Measurements from ENCODE around the gene C1orf174. TPM values are rescaled to one million over a fixed set of nuclear protein-coding genes. Genes with fewer than 3 reads are reported as not detected.
A peak's percentile ranks its signal among the peaks of the same experiment; 100 is the strongest.

Gene C1orf174
- total and polyA plus RNA-seq, 2 of the 13 experiments (the other 11 are each of a cell fraction or from before 2014, with no cell fraction given), result 21.6 to 31.4 TPM

DNA sequence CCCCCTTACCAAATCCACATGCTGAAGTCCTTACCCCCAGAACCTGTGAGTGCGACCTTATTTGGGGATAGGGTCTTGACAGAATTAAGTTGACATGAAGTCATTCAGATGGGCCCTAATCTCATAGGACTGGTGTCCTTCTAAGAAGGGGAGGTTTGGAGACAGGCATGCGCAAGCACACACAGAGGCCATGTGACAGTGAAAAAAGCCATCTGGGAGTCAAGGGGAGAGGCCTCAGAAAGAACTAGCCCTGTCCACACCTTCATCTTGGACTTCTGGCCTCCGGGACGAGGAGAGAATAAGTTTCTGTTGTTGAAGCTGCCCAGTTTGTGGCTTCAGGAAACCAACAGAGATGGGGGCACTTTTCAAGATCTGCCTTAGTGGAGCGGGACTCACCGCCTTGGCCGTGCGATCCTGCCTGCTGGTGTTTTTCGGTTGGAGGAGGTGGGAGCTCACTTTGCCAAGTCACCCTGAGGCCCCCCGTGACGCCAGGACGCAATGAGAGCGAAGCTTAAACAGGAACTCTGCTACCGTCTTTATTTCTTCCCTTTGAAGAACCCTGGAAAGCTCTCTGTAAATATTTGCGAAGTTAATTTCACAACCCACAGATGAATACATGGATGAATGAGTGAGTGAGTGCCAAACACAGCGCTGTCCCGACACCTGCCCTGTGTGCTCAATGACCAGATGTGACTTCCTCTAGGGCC, 42.5 kb upstream of the C1orf174 start (continued):
- TF ChIP-seq EP300 (IDR thresholded peaks at IDR 0.05; ENCODE audit: low read depth in 2 of 2, low read length in 2 of 2) (peak in 1 of 2 experiments; percentile 69; a peak in 2 of 4 replicates), EP300 (CRISPR knock-in tag; IDR thresholded peaks at IDR 0.05; ENCODE audit: borderline replicate concordance) (peak; percentile 36; the same call in 1 of the 2 replicates), GTF3A (CRISPR knock-in tag; conservative IDR thresholded peaks at IDR 0.05) (no peak), SNRNP70 (IDR thresholded peaks at IDR 0.05; ENCODE audit: low read depth, low read length) (no peak), SMAD3 (CRISPR knock-in tag; IDR thresholded peaks at IDR 0.05) (no peak), ZNF747 (CRISPR knock-in tag; IDR thresholded peaks at IDR 0.05; ENCODE audit: borderline replicate concordance) (no peak), SOX6 (IDR thresholded peaks at IDR 0.05) (no peak), SOX6 (CRISPR knock-in tag; IDR thresholded peaks at IDR 0.05) (peak; percentile 66), ADNP (CRISPR knock-in tag; IDR thresholded peaks at IDR 0.05) (no peak), ZNF121 (CRISPR knock-in tag; IDR thresholded peaks at IDR 0.05) (peak; percentile 51; the same call in 1 of the 2 replicates), HNF4G (IDR thresholded peaks at IDR 0.05; ENCODE audit: borderline replicate concordance, low read depth, low read length) (no peak), HNF4G (CRISPR knock-in tag; IDR thresholded peaks at IDR 0.05; ENCODE audit: borderline replicate concordance, low read depth) (no peak), ZNF292 (CRISPR knock-in tag; IDR thresholded peaks at IDR 0.05; ENCODE audit: borderline replicate concordance, low read depth) (no peak), ZNF367 (CRISPR knock-in tag; IDR thresholded peaks at IDR 0.05; ENCODE audit: borderline replicate concordance) (no peak), TBX2 (CRISPR knock-in tag; IDR thresholded peaks at IDR 0.05; ENCODE audit: borderline replicate concordance) (peak; percentile 86), HDAC1 (CRISPR knock-in tag; IDR thresholded peaks at IDR 0.05) (no peak), RAD51 (IDR thresholded peaks at IDR 0.05; ENCODE audit: borderline replicate concordance) (no peak), RFX1 (IDR thresholded peaks at IDR 0.05) (no peak), MED13 (CRISPR knock-in tag; IDR thresholded peaks at IDR 0.05) (no peak), ZNF354B (CRISPR knock-in tag; IDR thresholded peaks at IDR 0.05) (no peak), MYC (CRISPR knock-in tag; IDR thresholded peaks at IDR 0.05; ENCODE audit: borderline replicate concordance) (peak; percentile 26; the same call in 1 of the 2 replicates), RARA (CRISPR knock-in tag; IDR thresholded peaks at IDR 0.05) (0 out of 2 replicates have a peak, but pooled peaks have one; percentile 38), POLR2AphosphoS2 (IDR thresholded peaks at IDR 0.05; ENCODE audit: low read depth, low read length) (no peak), FOXJ3 (CRISPR knock-in tag; IDR thresholded peaks at IDR 0.05; ENCODE audit: borderline replicate concordance) (peak; percentile 67; the same call in 1 of the 2 replicates), TARDBP (CRISPR knock-in tag; IDR thresholded peaks at IDR 0.05) (0 out of 2 replicates have a peak, but pooled peaks have one; percentile 17)
- TF ChIP-seq, protein P1, sequence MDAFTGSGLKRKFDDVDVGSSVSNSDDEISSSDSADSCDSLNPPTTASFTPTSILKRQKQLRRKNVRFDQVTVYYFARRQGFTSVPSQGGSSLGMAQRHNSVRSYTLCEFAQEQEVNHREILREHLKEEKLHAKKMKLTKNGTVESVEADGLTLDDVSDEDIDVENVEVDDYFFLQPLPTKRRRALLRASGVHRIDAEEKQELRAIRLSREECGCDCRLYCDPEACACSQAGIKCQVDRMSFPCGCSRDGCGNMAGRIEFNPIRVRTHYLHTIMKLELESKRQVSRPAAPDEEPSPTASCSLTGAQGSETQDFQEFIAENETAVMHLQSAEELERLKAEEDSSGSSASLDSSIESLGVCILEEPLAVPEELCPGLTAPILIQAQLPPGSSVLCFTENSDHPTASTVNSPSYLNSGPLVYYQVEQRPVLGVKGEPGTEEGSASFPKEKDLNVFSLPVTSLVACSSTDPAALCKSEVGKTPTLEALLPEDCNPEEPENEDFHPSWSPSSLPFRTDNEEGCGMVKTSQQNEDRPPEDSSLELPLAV (CRISPR knock-in tag; conservative IDR thresholded peaks at IDR 0.05; ENCODE audit: low read depth), result no peak
- TF ChIP-seq, protein P2, sequence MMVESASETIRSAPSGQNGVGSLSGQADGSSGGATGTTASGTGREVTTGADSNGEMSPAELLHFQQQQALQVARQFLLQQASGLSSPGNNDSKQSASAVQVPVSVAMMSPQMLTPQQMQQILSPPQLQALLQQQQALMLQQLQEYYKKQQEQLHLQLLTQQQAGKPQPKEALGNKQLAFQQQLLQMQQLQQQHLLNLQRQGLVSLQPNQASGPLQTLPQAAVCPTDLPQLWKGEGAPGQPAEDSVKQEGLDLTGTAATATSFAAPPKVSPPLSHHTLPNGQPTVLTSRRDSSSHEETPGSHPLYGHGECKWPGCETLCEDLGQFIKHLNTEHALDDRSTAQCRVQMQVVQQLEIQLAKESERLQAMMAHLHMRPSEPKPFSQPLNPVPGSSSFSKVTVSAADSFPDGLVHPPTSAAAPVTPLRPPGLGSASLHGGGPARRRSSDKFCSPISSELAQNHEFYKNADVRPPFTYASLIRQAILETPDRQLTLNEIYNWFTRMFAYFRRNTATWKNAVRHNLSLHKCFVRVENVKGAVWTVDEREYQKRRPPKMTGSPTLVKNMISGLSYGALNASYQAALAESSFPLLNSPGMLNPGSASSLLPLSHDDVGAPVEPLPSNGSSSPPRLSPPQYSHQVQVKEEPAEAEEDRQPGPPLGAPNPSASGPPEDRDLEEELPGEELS (CRISPR knock-in tag; IDR thresholded peaks at IDR 0.05), result peak; percentile 47; the same call in 1 of the 2 replicates
- TF ChIP-seq, protein P3, sequence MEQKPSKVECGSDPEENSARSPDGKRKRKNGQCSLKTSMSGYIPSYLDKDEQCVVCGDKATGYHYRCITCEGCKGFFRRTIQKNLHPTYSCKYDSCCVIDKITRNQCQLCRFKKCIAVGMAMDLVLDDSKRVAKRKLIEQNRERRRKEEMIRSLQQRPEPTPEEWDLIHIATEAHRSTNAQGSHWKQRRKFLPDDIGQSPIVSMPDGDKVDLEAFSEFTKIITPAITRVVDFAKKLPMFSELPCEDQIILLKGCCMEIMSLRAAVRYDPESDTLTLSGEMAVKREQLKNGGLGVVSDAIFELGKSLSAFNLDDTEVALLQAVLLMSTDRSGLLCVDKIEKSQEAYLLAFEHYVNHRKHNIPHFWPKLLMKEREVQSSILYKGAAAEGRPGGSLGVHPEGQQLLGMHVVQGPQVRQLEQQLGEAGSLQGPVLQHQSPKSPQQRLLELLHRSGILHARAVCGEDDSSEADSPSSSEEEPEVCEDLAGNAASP (CRISPR knock-in tag; IDR thresholded peaks at IDR 0.05; ENCODE audit: borderline replicate concordance), result 0 out of 2 replicates have a peak, but pooled peaks have one; percentile 19
